ENCODE measurements around the gene TM4SF20. TPM values are rescaled to one million over a fixed set of nuclear protein-coding genes. Genes with fewer than 3 reads are reported as not detected.

The TM4SF20 gene
- total RNA-seq, 1 experiment from 2014 or later = not detected

DNA sequence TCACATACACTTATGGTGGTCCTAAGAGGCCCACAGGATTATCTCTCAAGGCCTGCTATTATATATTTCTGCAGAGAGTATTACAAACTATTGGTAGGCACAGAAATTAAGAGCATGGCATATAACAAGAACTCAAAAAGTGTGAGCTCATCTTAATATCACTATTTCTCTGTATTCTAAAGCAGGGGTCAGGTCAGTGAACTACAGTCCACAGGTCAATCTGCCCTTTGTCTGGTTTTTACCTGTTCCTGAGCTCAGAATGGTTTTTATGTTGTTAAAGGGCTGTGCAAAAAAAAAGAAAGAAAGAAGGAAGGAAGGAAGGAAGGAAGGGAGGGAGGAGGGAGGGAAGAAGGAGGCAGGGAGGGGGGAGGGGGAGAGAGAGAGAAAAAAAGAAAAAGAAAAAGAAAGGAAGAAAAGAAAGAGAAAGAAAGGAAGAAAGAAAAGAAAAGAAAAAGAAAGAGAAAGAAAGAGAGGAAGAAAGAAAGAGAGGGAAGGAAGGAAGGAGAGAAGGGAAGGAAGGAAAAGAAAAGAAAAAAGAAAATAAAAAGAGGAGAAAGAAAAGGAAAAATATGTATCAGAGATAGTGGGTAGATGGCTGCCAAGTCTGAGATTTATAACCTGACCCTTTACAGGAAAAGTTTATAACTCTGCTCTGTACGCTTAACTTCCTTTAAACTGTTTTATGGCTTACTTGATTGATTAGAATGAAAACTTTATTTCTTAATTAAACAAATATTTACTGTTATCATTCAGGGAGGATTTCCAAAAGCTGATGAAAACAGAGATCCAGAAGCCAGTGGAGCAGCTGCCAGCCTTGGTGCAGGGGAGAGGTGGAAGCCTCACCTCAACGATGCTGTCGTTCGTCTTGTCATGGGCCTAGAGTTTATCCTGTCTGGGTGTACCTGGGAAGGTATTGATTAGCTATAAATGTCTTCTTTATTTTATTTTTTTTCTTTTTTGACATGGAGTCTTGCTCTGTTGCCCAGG is 19.9 kb upstream of the TM4SF20 start:
- no peaks in the 10 kb centered on the region for H3K79me2 ChIP-seq (ENCODE audit: low read depth)
- H3K36me3 ChIP-seq (ENCODE audit: low read depth) = no peaks in the 10 kb centered on the region
- DNase-seq = no peak
- BruUV-seq (replicated peaks) = no TSS peak
- ChIA-PET CTCF (no interaction called here), POLR2A (ENCODE audit: unreplicated experiment) (no interaction called here)
- H3K4me1 ChIP-seq (replicated peaks; ENCODE audit: insufficient read depth) = peaks cover 8% of the 10 kb centered on the region; the same call in 1 of the 2 replicates
- intact Hi-C loops (cut with micrococcal nuclease; ENCODE audit: unreplicated experiment) = no loop called here
- H3K4me3 ChIP-seq = no peak overlapping the region
- no peak overlapping the region for H3K27ac ChIP-seq
- H4K20me1 ChIP-seq (ENCODE audit: insufficient read depth) = no peaks in the 10 kb centered on the region
- H3K9me3 ChIP-seq (ENCODE audit: insufficient read depth, low read depth) = no peaks in the 10 kb centered on the region
- H3K4me2 ChIP-seq = no peak overlapping the region
- no peak overlapping the region for H2AFZ ChIP-seq
- H3K9me2 ChIP-seq (ENCODE audit: insufficient read depth) = no peaks in the 10 kb centered on the region
- no peaks in the 10 kb centered on the region for H3F3A ChIP-seq (ENCODE audit: insufficient read depth, low read depth)
- no peaks in the 10 kb centered on the region for H3K27me3 ChIP-seq (ENCODE audit: insufficient read depth, low read depth)
- TF ChIP-seq EZH2 (IDR thresholded peaks at IDR 0.05; ENCODE audit: low read depth) = no peak
- no peak for TF ChIP-seq CTCF (conservative IDR thresholded peaks at IDR 0.05)

DNA sequence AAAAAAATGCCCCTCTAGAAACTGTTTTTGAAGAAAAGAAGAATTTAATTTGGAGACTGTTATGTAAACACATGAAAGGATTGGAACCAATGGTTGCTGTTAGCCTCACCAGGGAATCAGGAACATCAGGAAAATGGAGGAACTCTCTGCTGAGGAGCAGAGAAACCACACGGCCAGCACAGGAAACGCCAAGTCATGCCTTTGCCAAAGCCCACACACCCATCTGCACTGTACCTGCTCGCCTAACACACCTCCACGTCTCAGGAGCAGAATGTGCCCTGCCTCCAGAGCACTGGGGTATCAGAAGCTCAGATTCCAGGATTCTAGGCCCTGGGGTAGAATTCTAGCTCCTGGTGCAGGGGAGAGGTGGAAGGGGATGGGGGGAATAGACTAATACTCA is 18.5 kb upstream of the TM4SF20 start:
- intact Hi-C loops (cut with micrococcal nuclease; ENCODE audit: unreplicated experiment) = no loop called here
- no peaks in the 10 kb centered on the region for H3K27me3 ChIP-seq (ENCODE audit: insufficient read depth, low read depth)
- no peak overlapping the region for H3K4me2 ChIP-seq

DNA sequence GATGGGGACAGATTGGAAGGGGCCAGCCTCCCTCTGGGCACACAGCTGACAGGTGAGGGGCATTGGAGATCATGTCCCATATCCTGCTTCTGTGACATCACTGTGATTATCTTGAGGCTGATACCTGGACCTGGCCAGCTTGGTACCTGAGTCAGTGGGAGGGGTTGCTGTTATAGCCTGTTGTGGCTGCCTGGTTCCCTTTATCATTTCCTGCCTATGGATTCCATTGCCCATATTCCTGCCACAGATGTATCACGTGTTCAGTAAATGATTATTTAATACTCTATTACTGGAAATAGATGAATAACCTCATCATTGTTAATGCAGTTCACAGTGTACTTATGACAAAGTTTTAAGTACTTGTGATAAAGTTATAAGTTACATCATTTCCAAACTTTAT is 16.4 kb upstream of the TM4SF20 start:
- Histone ChIP-seq H3K27me3 (ENCODE audit: insufficient read depth, low read depth) (no peaks in the 10 kb centered on the region), H3K79me2 (ENCODE audit: low read depth) (no peaks in the 10 kb centered on the region), H3K36me3 (ENCODE audit: low read depth) (no peaks in the 10 kb centered on the region), H3K4me1 (replicated peaks; ENCODE audit: insufficient read depth) (no peaks in the 10 kb centered on the region; the same call in 1 of the 2 replicates), H3K9me2 (ENCODE audit: insufficient read depth) (no peaks in the 10 kb centered on the region), H4K20me1 (ENCODE audit: insufficient read depth) (no peaks in the 10 kb centered on the region), H3K9me3 (ENCODE audit: insufficient read depth, low read depth) (no peaks in the 10 kb centered on the region), H3F3A (ENCODE audit: insufficient read depth, low read depth) (no peaks in the 10 kb centered on the region), H3K27ac (0 out of 2 replicates have a peak overlapping the region, but pooled peaks have one; percentile 33), H2AFZ (no peak overlapping the region), H3K4me3 (no peak overlapping the region), H3K4me2 (no peak overlapping the region)
- TF ChIP-seq CTCF (conservative IDR thresholded peaks at IDR 0.05) (no peak), EZH2 (IDR thresholded peaks at IDR 0.05; ENCODE audit: low read depth) (no peak)
- BruUV-seq (replicated peaks) = no TSS peak
- ChIA-PET POLR2A (ENCODE audit: unreplicated experiment) (no interaction called here), CTCF (no interaction called here)
- intact Hi-C loops (cut with micrococcal nuclease; ENCODE audit: unreplicated experiment) = no loop called here
- DNase-seq = no peak

More for the DNA sequence above, 18.5 kb upstream of the TM4SF20 start:
- Histone ChIP-seq H3F3A (ENCODE audit: insufficient read depth, low read depth) (no peaks in the 10 kb centered on the region), H2AFZ (no peak overlapping the region), H3K79me2 (ENCODE audit: low read depth) (no peaks in the 10 kb centered on the region), H4K20me1 (ENCODE audit: insufficient read depth) (no peaks in the 10 kb centered on the region), H3K27ac (no peak overlapping the region), H3K9me2 (ENCODE audit: insufficient read depth) (no peaks in the 10 kb centered on the region), H3K9me3 (ENCODE audit: insufficient read depth, low read depth) (no peaks in the 10 kb centered on the region), H3K4me1 (replicated peaks; ENCODE audit: insufficient read depth) (peaks cover 2% of the 10 kb centered on the region; the same call in 1 of the 2 replicates), H3K4me3 (no peak overlapping the region), H3K36me3 (ENCODE audit: low read depth) (no peaks in the 10 kb centered on the region)
- BruUV-seq (replicated peaks) = no TSS peak
- TF ChIP-seq CTCF (conservative IDR thresholded peaks at IDR 0.05) = no peak
- TF ChIP-seq EZH2 (IDR thresholded peaks at IDR 0.05; ENCODE audit: low read depth) = no peak
- DNase-seq = no peak
- CTCF ChIA-PET = no interaction called here
- POLR2A ChIA-PET (ENCODE audit: unreplicated experiment) = interaction anchor here (0.5 kb wide), 1 partner anchor 49 kb away, joined by 3 read pairs; no protein-coding TSS in a partner anchor

All from PC-9 (cell line).